Dedifferentiated amniotic fluid mesenchymal stem cell (primary cell): Measurements from ENCODE around the gene KANSL1.
A peak's percentile ranks its signal among the peaks of the same experiment; 100 is the strongest.

Experiments used
- DNase-seq: peaks from one replicate; pipeline ENCODE4 v3.0.0-alpha.2; 2016; ENCODE audit errors: extremely low spot score

Gene KANSL1

DNA sequence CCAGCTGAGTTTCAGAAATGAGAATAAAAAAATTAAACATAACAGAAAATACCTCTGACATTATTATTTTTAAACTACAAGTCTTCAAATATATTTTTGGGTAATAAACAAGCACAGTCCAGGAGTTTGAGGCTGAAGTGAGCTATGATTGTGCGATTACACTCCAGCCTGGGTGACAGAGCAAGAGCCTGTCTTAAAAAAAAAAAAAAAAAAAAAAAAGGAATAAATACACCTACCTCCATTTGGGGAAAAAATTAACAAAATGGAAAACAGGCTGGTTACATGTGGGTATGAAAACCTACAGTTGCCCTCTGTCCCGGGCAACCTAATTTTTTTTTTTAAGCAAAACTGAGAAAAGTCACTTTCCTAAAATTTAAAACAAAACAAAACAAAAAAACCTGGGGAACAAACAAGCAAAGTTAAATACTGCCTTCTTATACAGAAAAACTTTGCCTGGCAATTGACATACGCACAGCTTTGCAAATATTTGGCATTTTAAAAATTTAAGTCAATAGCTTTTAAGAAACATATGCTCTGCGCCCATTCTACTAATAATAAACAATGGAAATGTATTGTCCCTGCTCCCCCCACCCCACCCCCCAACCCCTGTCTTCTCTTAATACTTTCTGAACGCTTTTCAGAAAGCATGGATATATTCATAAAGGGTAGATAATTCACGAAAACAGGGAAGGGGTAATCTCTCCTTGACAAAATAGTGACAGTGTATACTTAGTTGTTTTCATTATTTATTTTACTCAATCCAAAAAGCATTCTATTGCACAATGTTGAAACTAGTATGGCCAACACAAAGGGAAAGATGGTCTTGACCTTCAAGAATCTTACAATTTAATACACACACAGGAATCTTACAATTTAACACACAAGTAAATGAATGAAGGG, 112.9 kb downstream of the KANSL1 start:
- DNase-seq = no peak

DNA sequence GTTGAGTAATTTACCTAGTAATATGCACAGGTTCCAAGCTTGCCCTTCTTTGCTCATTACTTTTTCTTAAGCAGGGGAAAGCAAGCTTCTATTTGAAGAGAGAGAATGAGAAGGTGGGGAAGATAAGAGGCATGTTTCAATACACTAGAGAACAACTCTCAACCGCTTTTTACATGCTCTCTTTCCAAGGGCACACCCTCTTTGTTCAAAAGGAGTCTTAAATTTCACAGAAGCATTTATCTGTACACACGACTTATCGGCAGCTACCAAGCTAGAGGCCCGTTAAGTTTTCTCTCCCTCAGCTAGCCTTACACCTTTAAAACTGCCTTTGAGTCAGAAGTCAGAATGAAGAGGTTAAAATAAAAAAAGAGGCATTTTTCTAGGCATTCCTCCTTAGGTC, 114.6 kb downstream of the KANSL1 start:
- no peak for DNase-seq

DNA sequence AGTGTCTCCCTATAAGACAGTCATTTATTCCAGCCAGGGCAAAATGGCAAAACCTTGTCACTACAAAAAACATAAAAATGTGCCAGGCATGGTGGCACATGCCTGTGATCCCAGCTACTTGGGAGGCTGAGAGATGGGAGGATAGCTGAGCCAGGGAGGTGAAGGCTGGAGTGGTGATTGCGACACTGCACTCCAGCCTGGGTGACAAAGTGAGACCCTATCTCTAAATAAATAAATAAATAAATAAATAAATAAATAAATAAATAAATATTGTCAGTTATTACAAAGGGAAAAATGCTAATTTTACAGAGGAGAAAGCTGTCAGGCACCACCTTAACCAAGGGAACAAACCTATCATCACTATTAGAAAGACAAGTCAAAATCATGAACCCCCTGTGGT, 118.7 kb downstream of the KANSL1 start:
- DNase-seq = no peak

DNA sequence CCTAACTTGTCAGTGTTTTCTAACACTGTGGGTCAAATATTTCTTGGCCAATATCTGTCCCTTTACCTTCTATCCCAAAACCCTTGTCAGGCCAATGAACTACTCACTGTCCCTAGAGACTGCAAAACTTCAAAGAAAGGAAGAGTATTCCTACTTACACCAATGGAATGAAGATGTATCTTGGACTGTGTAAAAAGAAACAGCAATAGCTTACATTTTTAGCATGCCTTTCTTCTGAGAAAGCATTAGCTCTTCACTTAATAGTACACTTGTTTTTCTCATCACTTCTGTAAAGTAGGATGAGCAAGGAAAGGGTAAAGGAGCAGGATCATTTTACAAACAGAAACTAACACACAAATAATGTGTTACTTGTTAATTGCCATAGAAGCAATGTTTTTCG, 120.2 kb downstream of the KANSL1 start:
- no peak for DNase-seq

DNA sequence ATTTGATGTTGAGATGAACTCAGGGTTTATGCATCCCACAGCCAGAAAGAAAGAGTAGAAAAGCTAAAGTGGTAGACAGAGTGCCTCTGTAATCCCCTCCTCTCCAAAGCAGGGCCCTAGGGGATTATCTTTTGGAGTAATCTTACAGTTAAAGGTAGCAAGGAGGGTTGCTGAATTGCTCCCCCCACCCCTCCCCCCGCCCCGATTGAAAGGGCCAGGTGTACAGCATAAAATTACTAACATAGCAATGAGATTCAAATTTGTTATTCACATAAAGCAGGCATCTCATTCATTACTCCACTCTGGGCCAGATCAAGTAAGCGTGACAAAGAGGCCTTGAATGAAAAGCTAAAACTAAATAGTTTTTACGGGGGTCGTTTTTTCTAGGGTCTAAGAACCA, 121.4 kb downstream of the KANSL1 start:
- no peak for DNase-seq

DNA sequence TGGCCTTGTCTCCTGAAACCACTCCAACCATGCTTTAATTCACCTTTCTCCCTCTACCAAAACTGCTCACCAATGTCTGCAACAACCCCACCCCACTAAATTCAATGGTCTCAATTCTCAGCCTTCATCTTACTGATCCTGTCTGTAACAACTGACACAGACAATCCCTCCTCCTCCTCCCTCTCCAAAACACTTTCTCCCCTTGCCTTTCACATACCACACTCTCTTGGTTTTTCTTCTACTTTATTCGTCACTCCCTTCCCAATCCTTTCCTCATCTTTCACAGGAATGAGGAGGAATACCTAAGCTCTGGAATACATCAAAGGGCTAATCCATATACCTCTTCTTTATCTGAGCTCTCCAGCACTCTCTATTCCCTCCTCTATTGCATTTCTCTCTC, 128.8 kb downstream of the KANSL1 start:
- DNase-seq = no peak

DNA sequence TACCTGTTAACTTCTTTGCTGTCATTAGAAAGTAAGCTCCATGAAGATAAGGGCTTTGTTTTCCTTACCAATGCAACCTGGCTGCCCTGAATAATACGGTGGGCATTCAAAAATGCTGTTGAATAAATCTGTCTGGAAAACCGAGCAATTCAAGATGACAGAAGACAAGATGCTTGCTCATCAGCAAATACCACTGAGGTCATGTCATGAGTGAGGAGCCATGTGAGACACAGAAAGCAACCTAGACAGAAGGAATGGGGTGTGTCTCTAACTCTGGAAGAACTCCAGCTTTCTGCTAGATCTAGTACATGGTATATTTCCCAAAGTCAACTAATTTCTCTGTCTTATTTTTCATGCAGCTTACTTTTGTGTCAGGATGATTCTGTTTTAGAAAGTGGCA, 130.0 kb downstream of the KANSL1 start:
- DNase-seq = peak; percentile 58

DNA sequence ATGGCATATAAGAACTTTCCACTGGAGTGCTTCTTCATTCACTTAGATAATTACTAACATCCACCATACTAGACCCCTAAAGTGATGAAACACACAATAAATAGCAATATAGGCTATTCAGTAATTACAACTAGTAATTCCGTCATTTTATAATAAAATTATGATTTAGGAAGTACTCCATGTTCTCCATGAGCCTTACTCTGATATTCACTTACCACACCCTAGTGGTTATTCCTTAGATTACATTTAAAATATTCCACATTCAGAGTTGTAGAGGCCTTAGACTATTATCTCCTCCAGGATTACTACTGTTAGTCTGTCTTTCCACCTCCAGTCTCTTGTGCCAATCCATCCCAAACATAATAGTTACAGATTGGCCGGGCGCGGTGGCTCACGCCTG, 131.8 kb downstream of the KANSL1 start:
- no peak for DNase-seq

DNA sequence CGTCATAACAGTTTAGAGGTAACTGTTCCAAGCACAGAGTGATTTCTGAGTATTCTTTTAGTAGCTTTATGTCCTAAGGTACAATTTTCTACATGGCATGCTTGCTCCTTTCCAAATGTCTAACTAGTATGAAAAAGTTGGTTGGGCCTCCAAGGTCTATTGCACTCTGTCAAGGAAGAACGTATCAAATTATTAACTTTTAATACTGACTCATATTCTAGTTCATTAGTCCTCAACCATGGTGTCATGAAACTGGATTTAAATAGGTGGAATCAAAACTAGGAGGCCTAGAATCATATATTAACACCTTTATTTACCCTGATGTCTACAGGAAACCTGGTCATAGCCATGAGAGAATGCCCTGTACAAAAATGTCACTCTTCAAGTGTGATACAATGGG, 132.8 kb downstream of the KANSL1 start:
- DNase-seq = no peak

DNA sequence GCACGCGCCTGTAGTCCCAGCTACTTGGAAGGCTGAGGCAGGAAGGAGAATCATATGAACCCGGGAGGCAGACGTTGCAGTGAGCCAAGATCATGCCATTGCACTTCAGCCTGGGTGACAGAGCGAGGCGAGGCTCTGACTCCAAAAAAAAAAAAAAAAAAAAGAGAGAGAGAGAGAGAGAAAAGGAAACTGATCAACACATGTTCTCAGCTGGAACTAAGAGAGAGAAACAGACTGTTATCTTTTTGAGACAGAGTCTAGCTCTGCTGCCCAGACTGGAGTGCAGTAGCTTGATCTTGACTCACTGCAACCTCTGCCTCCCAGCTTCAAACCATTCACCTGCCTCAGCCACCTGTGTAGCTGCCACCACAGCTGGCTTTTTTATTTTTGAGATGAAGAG, 133.7 kb downstream of the KANSL1 start:
- no peak for DNase-seq

DNA sequence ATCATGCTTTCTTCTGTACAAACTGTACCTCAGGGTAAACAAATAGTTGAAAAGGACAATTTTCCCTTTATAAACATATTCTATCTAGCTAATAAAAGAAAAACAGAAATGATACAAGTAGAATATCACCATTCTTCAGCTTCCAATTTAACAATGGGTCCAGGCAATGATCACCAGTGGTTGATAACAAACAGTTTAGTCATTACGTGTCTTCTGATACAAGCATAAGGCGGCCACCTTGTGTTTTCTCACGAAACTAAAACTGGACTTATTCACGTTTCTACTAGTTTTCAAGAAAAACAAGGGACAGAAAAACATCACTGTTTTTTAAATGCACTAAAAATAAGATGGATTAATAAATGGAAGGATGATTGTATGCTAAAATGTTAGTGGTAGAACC, 135.9 kb downstream of the KANSL1 start:
- DNase-seq = no peak

DNA sequence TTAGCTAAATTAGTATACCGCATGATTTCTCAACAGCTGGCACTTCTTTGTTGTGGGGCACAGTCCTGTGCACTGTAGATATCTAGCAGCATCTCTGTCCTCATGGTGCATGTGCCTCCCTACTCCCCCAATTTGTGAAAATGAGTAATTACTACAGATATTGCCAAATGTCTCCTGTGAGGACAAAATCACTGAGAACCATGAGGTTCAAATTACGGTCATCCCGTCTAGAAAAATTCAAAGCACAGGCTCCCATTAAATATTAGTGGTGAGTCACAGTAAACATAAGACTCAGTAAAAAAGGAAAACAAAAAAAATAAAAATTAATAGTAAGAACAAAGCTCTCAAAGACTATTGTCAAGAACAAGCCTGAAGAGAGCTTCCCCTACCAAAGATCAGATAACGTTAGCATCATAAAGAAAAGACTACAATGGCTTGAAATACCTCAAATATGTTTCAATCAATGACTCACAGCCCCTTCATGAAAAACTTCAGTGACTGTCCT, 136.4 kb downstream of the KANSL1 start:
- no peak for DNase-seq

DNA sequence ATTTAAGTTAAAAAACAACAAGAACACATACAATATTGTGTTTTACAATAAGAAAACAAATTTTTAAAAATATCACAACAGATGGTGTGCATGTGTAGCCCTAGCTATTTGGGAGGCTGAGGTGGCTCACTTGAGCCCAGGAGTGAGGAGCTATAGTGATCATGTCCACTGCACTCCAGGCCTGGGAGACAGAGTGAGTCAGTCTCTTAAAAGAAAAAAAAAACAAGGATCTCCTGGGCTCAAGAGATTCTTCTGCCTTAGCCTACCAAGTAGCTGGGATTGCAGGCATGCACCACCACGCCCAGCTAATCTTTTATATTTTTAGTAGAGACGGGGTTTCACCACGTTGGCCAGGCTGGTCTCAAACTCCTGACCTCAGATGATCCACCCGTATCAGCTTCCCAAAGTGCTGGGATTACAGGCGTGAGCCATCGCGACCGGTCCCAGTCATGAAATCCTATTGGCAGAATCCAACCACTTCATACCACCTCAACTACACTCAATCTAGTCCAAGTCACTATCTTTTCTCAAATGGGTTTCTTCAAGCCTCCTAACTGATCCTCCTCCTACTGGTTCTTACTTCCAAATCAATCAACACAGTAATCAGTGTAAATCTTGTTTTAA, 139.2 kb downstream of the KANSL1 start:
- DNase-seq = no peak

DNA sequence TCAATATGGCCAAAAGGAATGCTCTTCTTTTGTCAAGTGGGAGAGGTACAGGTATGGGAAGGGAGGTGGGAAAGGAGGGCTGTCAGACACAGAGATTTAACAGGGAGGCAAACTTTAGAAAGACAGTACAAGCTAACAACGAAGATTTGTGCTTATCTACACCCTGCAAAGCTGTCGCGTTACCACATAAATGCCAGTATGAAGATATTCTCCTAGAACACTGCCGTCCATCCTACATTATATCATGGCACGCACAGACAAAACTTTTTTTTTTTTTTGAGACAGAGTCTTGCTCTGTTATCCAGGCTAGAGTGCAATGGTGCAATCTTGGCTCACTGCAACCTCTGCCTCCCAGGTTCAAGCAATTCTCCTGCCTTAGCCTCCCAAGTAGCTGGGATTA, 143.6 kb downstream of the KANSL1 start:
- DNase-seq = no peak

DNA sequence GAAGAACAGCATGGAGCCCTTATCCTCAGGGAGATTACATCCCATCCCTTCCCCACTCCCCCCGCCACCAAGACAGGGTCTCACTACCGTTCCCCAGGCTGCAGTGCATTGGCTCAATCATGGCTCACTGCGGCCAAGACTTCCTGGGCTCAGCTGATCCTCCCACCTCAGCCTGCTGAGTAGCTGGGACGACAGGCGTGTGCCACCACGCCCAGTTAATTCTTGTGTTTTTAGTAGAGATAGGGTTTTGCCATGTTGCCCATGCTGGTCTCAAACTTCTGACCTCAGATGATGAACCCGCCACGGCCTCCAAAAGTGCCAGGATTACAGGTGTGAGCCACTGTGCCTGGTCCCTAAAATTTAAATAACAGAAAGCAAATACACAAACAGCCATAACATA, 145.4 kb downstream of the KANSL1 start:
- no peak for DNase-seq

DNA sequence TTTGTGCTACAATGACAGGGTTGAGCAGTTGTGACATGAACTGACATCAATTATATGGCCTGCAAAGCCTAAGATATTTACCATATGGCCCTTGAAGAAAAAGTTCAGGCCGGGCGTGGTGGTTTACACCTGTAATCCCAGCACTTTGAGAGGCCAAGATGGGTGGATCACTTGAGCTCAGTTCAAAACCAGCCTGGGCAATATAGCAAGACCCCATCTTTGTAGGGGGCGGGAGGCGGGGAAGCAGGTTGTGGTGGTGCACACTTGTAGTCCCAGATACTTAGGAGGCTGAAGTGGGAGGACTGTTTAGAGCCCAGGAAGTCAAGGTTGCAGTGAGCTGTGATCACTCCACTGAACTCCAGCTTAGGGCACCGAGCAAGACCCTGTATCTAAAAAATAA, 145.8 kb downstream of the KANSL1 start:
- no peak for DNase-seq

DNA sequence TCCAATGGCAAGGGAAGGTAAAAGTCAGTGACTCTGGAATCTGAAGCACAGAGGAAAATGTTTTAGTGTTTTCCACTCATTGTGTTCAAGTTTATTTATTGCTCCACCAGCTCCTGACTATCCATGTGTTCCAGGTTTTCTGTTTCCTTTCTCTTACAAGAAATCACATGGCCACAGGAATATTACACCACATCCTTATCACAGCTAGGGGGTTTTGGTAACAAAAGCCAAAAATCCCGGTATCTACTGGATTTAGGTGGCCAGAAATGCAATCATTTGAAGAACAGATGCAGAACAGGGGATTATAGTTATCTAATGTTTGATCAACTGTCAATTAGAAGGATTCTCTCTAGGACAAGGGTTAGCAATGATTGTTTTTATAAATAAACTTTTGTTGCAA, 146.3 kb downstream of the KANSL1 start:
- no peak for DNase-seq

DNA sequence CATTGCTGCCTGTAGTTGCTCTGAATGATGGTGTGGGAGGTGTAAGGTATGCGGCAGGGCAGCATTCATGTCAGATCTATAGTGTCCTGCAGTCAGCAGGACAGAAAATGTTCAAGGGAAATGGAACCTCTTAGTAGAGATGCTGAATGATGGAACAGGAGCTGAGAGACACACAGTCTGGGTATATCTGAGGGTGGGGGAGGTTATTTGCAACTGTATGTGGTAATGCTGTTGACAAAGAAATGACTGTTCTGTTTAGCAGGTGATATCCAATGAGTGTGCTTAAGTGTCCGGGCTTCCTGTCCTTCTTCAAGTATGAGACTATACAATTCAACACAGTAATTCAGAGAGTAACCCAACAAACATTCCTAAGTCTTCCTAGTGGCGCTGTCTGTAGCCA, 147.6 kb downstream of the KANSL1 start:
- DNase-seq = no peak

DNA sequence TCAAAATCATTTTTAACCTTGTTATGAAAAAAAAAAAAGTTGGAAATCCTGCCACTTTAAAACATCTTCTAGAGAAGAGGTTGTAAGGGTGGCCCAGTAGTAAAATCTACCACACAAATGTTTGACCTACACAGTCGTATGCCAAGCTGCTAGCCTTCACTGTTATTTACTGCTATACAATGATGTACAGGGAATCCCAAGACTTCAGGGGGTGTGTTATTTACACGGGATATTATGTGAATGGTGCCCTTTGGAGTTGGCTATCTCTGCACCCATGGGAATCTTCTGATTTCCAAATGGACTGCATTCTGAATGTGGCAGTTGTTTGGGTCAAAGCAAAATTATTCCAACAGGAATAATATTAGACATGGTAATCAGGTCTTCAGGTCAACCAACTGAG, 148.2 kb downstream of the KANSL1 start:
- DNase-seq = no peak

DNA sequence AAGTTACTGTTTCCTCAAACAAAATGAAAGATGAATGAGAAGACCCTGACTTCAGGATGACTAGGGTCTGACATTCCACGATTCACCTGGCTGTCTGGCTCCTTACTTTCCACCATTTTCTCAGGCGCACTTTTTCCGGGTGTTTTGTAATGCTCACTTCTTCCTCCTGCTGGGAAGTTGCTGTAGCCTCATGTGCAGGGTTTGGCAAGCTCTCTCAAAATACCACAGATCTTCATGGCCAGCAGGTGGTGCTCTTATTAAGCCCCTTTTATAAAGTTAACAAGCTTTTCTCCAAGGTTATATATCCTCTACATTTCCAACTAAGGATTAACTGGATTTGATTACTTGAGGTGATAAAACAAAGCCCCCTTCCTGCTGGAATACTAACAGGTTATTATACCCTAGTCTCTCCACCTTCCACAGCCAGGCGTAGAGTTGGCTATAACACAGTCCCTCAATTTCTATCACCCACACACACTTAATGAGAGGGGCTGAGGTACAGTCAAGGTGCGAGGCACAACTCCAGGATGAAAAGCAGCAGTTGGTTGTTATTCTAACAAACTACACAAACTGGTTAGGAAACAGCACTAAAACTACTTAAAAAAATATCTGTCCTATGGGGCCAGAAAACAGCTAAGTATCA, 148.8 kb downstream of the KANSL1 start:
- DNase-seq = peak; percentile 96

DNA sequence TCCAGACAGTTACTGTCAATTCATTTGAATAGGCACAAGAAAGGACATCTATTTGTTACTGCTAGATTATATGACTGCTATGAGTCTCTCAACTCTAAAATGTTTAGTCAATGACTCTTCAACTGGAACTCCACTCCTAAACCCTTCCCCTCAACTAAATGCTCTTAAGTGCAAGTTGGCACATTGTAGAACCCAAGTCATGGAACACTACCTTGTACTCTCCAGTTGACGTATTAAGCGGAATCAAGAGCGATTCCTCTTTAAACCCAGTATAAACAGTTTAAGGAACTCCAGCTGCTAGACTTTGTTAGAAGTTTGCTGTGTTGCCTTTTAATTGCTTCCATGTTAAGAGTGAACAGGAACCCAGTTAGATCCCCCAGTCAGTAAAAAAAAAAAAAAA, 149.6 kb downstream of the KANSL1 start:
- no peak for DNase-seq

DNA sequence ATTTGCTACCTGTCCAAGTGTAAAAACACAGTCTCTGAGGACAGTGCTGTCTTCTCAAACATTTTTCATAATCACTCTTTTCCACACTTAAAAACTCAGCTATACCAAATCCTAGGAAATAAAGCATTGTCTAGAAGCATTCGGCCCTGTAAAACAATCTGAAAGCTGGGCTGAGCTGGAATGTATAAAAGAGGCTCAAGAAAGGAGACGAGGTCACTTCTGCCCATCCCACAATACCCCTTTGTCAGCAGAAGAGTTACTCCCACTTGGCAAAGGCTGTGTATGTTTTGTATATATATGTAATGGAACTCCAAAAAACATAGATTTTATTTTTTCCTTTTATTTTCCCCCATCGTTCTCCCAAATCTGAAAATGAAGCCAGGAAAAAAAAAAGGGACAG, 150.3 kb downstream of the KANSL1 start:
- DNase-seq = no peak

DNA sequence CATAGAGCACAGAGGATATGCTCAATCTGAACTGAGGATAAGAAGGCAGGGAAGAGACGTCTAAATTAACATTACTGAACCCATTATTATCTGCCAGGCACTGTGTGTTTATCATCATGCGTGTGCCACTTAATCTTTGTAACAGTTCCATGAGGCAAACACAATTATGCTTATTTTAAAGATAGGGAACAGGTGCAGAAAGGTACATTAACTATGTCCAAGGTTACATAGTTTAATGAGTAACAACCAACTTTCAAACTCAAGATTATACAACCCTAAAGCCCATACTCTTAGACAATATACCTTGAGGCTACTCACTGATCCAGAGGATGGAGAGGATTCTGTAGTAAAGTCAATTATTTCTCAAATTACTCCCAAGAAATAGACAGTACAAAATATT, 151.0 kb downstream of the KANSL1 start:
- DNase-seq = no peak
